Esophagus muscularis mucosa (tissue), 3 donors: ENCODE results near the gene GALNTL6.

Source experiments
- CTCF ChIP-seq, 3 experiments: fragments of 200-600 bp in 2 of 3; fragments of 450-650 bp in 1 of 3; sonication (generic) in 2 of 3; IDR thresholded peaks; one replicate each; pipeline ENCODE4 v1.5.1; 2017 to 2019; ENCODE audit warnings: antibody characterized with exemption in 3 of 3, mild to moderate bottlenecking in 2 of 3, moderate library complexity in 1 of 3
- POLR2A ChIP-seq: fragments of 450-650 bp; IDR thresholded peaks from one replicate; pipeline ENCODE4 v1.6.1; 2017; ENCODE audit warnings: antibody characterized with exemption, moderate library complexity, mild to moderate bottlenecking, low read depth
- POLR2AphosphoS5 ChIP-seq, 2 donors: sonication (generic); formaldehyde crosslinking; IDR thresholded peaks; one replicate each; pipeline ENCODE4 v1.6.1; 2017; ENCODE audit warnings: antibody characterized with exemption in 2 of 2

GRCh38 chr4:171812333-171812664 is 905 bp upstream of the GALNTL6 start:
- TF ChIP-seq POLR2A, result no peak
- no peak for TF ChIP-seq CTCF (IDR thresholded peaks at IDR 0.05)
- TF ChIP-seq POLR2AphosphoS5 (IDR thresholded peaks at IDR 0.05), result no peak
